HG03064 (cell line): ENCODE results near the gene LCN15.

Experiments used
- ATAC-seq: cut with Tn5 transposase; IDR thresholded peaks from one replicate; pipeline ENCODE4 v1.9.1; 2021; ENCODE audit warnings: low read depth; ENCODE audit not compliant: unreplicated experiment

The LCN15 gene

GRCh38 chr9:136724772-136725171 lies 39.5 kb downstream of the LCN15 start:
- ATAC-seq = no peak

- ATAC-seq = no peak
Measured at GRCh38 chr9:136723989-136724388, 40.3 kb downstream of the LCN15 start.

GRCh38 chr9:136723362-136723976 lies 40.8 kb downstream of the LCN15 start:
- ATAC-seq = no peak

- no peak for ATAC-seq
Measured at GRCh38 chr9:136722969-136723356, 41.4 kb downstream of the LCN15 start.

- no peak for ATAC-seq
Measured at GRCh38 chr9:136722093-136722968, 42.0 kb downstream of the LCN15 start.

GRCh38 chr9:136721339-136722092 lies 42.8 kb downstream of the LCN15 start:
- ATAC-seq = no peak

GRCh38 chr9:136720898-136721338 lies 43.4 kb downstream of the LCN15 start:
- ATAC-seq = no peak

- no peak for ATAC-seq
Measured at GRCh38 chr9:136720251-136720897, 43.9 kb downstream of the LCN15 start.

GRCh38 chr9:136719195-136719880 lies 45.0 kb downstream of the LCN15 start:
- ATAC-seq = no peak

- ATAC-seq = no peak
Measured at GRCh38 chr9:136718345-136719194, 45.7 kb downstream of the LCN15 start.

- ATAC-seq = no peak
Measured at GRCh38 chr9:136717399-136717798, 46.9 kb downstream of the LCN15 start.

GRCh38 chr9:136714893-136715274 lies 49.4 kb downstream of the LCN15 start:
- ATAC-seq = no peak

- no peak for ATAC-seq
Measured at GRCh38 chr9:136714096-136714892, 50.0 kb downstream of the LCN15 start.

GRCh38 chr9:136713550-136713949 lies 50.8 kb downstream of the LCN15 start:
- ATAC-seq = no peak

GRCh38 chr9:136712690-136713544 lies 51.4 kb downstream of the LCN15 start:
- ATAC-seq = no peak

GRCh38 chr9:136711751-136712689 lies 52.3 kb downstream of the LCN15 start, which contains the start of gene DIPK1B:
Gene DIPK1B (plus strand): TSS chr9:136712572. CDS start chr9:136712666, 94 bp downstream.
- no peak for ATAC-seq
